K562 (cell line): ENCODE measurements around the gene MAML3. TPM values are rescaled to one million over a fixed set of nuclear protein-coding genes. Genes with fewer than 3 reads are reported as not detected.

ENCODE experiments used
- ATAC-seq: fragments of 200-7000 bp; cut with Tn5 transposase; 3 replicates; pipeline ENCODE4 v1.9.1; 2020; ENCODE audit warnings: moderate library complexity
- BruUV-seq: library from RNA; stranded (reverse); fragments of 400-500 nt; replicated peaks from 2 replicates; lab custom pipeline; 2021; lab: Mats Ljungman, UMichigan
- CTCF ChIA-PET: fragments of 300-600 bp; formaldehyde crosslinking; extraction: SDS; loops from one replicate; lab custom pipeline; 2021; ENCODE audit warnings: low intra/inter-chr PET ratio; lab: Yijun Ruan, JAX
- POLR2A ChIA-PET: fragments of 300-600, 350-650 bp; sonication (Branson Sonifier 250); formaldehyde crosslinking; extraction: SDS; loops from one replicate; lab custom pipeline; 2021; ENCODE audit warnings: antibody characterized with exemption, inconsistent platforms; lab: Yijun Ruan, JAX
- DNase-seq, 4 experiments: peaks; one replicate each; pipeline versions ENCODE4 v3.0.0 to v3.0.0-alpha.2; 2011 to 2018; ENCODE audit warnings: low spot score in 3 of 4, mixed read lengths in 3 of 4; ENCODE audit errors: extremely low read depth in 1 of 4
- FAIRE-seq: peaks from 2 replicates; lab custom pipeline; 2011; peaks lifted over from hg19 to GRCh38; lab: Jason Lieb, UNC
- H2AFZ ChIP-seq: 2 replicates; pipeline ENCODE4 v1.6.0; 2011; ENCODE audit warnings: low read depth, low read length, control low read depth, inconsistent platforms
- H3K27ac ChIP-seq: fragments of 200-600 bp; 3 replicates; pipeline ENCODE4 v1.8.0; 2011; ENCODE audit warnings: low read depth, mild to moderate bottlenecking, control low read depth, inconsistent platforms, low read length, moderate library complexity, mixed read lengths; ENCODE audit errors: extremely low read depth
- H3K27me3 ChIP-seq, 2 experiments: fragments of 300-600 bp in 1 of 2; 2 replicates in 1 of 2; 3 replicates in 1 of 2; pipeline versions ENCODE4 v1.6.0 to v1.8.0; 2011; ENCODE audit warnings: inconsistent platforms in 2 of 2, low read length in 2 of 2, mild to moderate bottlenecking in 1 of 2, mixed read lengths in 1 of 2, moderate library complexity in 1 of 2; ENCODE audit not compliant: control insufficient read depth in 2 of 2, insufficient read depth in 2 of 2
- H3K36me3 ChIP-seq: fragments of 300-600 bp; 3 replicates; pipeline ENCODE4 v1.8.0; 2011; ENCODE audit warnings: mild to moderate bottlenecking, low read length, inconsistent platforms; ENCODE audit not compliant: control insufficient read depth, insufficient read depth
- H3K4me1 ChIP-seq, 2 experiments: fragments of 200-600 bp in 1 of 2; replicated peaks in 1 of 2; 2 replicates in 1 of 2; 3 replicates in 1 of 2; pipeline versions ENCODE4 v1.5.1 to v1.8.0; 2011; ENCODE audit warnings: inconsistent platforms in 2 of 2, low read length in 2 of 2, mild to moderate bottlenecking in 1 of 2, mixed read lengths in 1 of 2, moderate library complexity in 1 of 2; ENCODE audit not compliant: control insufficient read depth in 2 of 2, insufficient read depth in 2 of 2
- H3K4me2 ChIP-seq: 2 replicates; pipeline ENCODE4 v1.6.1; 2011; ENCODE audit warnings: low read length, control low read depth, inconsistent platforms, mixed read lengths; ENCODE audit not compliant: insufficient read depth
- H3K4me3 ChIP-seq: fragments of 200-600 bp; sonication (generic), shearing (Covaris generic); 2 replicates; pipeline ENCODE4 v1.5.1; 2016; ENCODE audit warnings: control low read depth, inconsistent platforms
- H3K79me2 ChIP-seq: fragments of 200-600 bp; 3 replicates; pipeline ENCODE4 v1.8.0; 2011; ENCODE audit warnings: low read length, inconsistent platforms; ENCODE audit not compliant: control insufficient read depth, insufficient read depth
- H3K9ac ChIP-seq, 2 experiments: 2 replicates each; pipeline versions ENCODE4 v1.6.0 to v1.6.1; 2011; ENCODE audit warnings: low read depth in 2 of 2, low read length in 2 of 2, control low read depth in 1 of 2, inconsistent platforms in 1 of 2, mild to moderate bottlenecking in 1 of 2, mixed read lengths in 1 of 2; ENCODE audit not compliant: insufficient read depth in 1 of 2
- H3K9me1 ChIP-seq: one replicate; pipeline ENCODE4 v1.6.0; 2011; ENCODE audit warnings: inconsistent platforms, mild to moderate bottlenecking, low read length, moderate library complexity; ENCODE audit not compliant: control insufficient read depth, insufficient read depth
- H3K9me3 ChIP-seq: replicated peaks from 2 replicates; pipeline ENCODE4 v1.5.1; 2011; ENCODE audit warnings: low read depth, low read length, inconsistent platforms; ENCODE audit not compliant: control insufficient read depth, insufficient read depth
- H4K20me1 ChIP-seq: replicated peaks from 2 replicates; pipeline ENCODE4 v1.6.1; 2011; ENCODE audit warnings: low read length, inconsistent platforms, mixed read lengths; ENCODE audit not compliant: control insufficient read depth, insufficient read depth
- ELF1 ChIP-seq: fragments of 200-800 bp; sonication (Bioruptor generic); IDR thresholded peaks from 2 replicates; pipeline ENCODE4 v1.6.1; 2016; ENCODE audit warnings: missing genetic modification characterization, missing compliant biosample characterization
- GABPA ChIP-seq: fragments of 200-800 bp; sonication (Bioruptor generic); conservative IDR thresholded peaks from 2 replicates; pipeline ENCODE4 v1.6.1; 2016; ENCODE audit warnings: low read depth, missing genetic modification characterization, missing compliant biosample characterization
- HEY1 ChIP-seq: fragments of 250-450 bp; sonication (Bioruptor Pico); IDR thresholded peaks from 2 replicates; pipeline ENCODE4 v1.5.0; 2020; ENCODE audit warnings: mild to moderate bottlenecking, moderate library complexity, borderline replicate concordance
- IRF2 ChIP-seq: sonication (generic); formaldehyde crosslinking; IDR thresholded peaks from 2 replicates; pipeline ENCODE4 v1.8.1; 2022; ENCODE audit warnings: mild to moderate bottlenecking, missing genetic modification reagents
- NRF1 ChIP-seq, 2 experiments: fragments of 450-650 bp; IDR thresholded peaks in 1 of 2; conservative IDR thresholded peaks in 1 of 2; 2 replicates each; pipeline ENCODE4 v1.6.1; 2014; ENCODE audit warnings: mild to moderate bottlenecking in 2 of 2
- PHB ChIP-seq: fragments of 250-450 bp; sonication (Bioruptor Pico); IDR thresholded peaks from 2 replicates; pipeline ENCODE4 v1.5.0; 2021
- PTBP1 ChIP-seq: fragments of 200-400 bp; formaldehyde crosslinking; IDR thresholded peaks from 2 replicates; pipeline ENCODE4 v1.6.1; 2017; ENCODE audit warnings: low read depth, low read length
- RBBP5 ChIP-seq: fragments of 200-600 bp; sonication (generic); IDR thresholded peaks from 2 replicates; pipeline ENCODE4 v1.6.1; 2012; ENCODE audit warnings: borderline replicate concordance, mild to moderate bottlenecking, low read length, control low read depth, inconsistent platforms; ENCODE audit not compliant: insufficient read depth, poor library complexity, severe bottlenecking
- ZC3H11A ChIP-seq: IDR thresholded peaks from 2 replicates; pipeline ENCODE4 v1.6.1; 2012; ENCODE audit warnings: low read depth, low read length, improper control_type of control experiment
- ZKSCAN3 ChIP-seq: fragments of 250-450 bp; sonication (Bioruptor Pico); IDR thresholded peaks from 2 replicates; pipeline ENCODE4 v1.4.0; 2020
- ZNF561 ChIP-seq: fragments of 450-650 bp; formaldehyde crosslinking; conservative IDR thresholded peaks from 2 replicates; pipeline ENCODE4 v1.4.0; 2020; ENCODE audit warnings: mild to moderate bottlenecking, moderate library complexity
- WGBS: fragments of 100-300 bp; shearing (Covaris generic); methylation state at CpG from one replicate; pipeline ENCODE4 v1.1.6; 2016; ENCODE audit warnings: low coverage, mixed read lengths; ENCODE audit not compliant: insufficient coverage; ENCODE audit errors: missing lambda C conversion rate; 5-methylcytosine and 5-hydroxymethylcytosine counted together
- in situ Hi-C: fragments of 300-500 bp; cut with MboI; formaldehyde crosslinking; loops from 4 replicates; pipeline ENCODE4 v1.15.0; 2018; ENCODE audit warnings: inconsistent platforms, mixed read lengths
- intact Hi-C: fragments of 100-400 bp; cut with micrococcal nuclease; formaldehyde crosslinking; loops from 2 replicates; pipeline ENCODE4 v1.14.2; 2022
- polyA plus RNA-seq, 8 experiments: library from polyadenylated mRNA; depleted of rRNA in 4 of 8; stranded (reverse) in 5 of 8; unstranded in 3 of 8; fragments of >200 nt; fragmentation: Nextera tagmentation in 2 of 8; fragmentation: Illumina TruSeq in 1 of 8; extraction: Ambion mirVana in 2 of 8; extraction: Trizol in 1 of 8; gene quantifications; 2 replicates each; pipeline versions ENCODE4 v1.2.1 to v1.2.3, GENCODE V29; 2011 to 2014; ENCODE audit warnings: inconsistent platforms in 1 of 8, missing spikeins in 1 of 8
- total RNA-seq, 7 experiments: library from RNA; depleted of rRNA in 6 of 7; stranded (reverse); fragments of >200 nt in 6 of 7; fragmentation: Illumina TruSeq in 2 of 7; extraction: Trizol in 2 of 7; gene quantifications; 2 replicates each; pipeline versions ENCODE4 v1.2.1 to v1.2.3, GENCODE V29; 2011 to 2021; ENCODE audit warnings: low replicate concordance in 1 of 7

The MAML3 gene
- total and polyA plus RNA-seq, 9 of the 15 experiments (the other 6 are each of a cell fraction or from before 2014, with no cell fraction given) = 0.01 to 0.55 (median 0.25) TPM

DNA sequence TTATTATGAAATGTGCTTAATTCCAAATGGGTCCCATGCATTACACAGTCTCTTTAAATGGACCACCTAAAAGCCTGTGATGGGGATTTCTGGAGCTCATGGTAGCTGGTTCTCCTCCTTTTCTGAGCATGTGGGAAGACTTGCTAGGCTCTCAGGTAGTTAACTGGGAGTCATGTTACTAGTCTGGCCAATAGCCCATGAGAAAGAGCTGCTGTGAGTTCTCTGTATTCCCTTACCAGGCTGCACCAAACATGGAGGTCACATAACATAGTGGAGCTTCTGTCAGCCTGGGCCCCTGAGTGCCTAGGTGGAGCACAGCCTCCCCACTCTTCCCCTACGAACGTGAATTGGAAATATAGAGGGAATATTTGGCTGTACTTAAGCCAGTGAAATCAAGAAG lies 198.4 kb downstream of the MAML3 start:
- Histone ChIP-seq H3K27me3 (peaks cover 0 to 4% of the 10 kb centered on the region in 2 experiments; a peak in 2 of 5 replicates), H3K9ac (no peak overlapping the region), H3K9me3 (no peaks in the 10 kb centered on the region), H3K4me2 (no peak overlapping the region), H3K36me3 (no peaks in the 10 kb centered on the region), H3K9me1 (no peaks in the 10 kb centered on the region), H3K4me3 (no peak overlapping the region), H2AFZ (no peak overlapping the region), H4K20me1 (no peaks in the 10 kb centered on the region), H3K79me2 (no peaks in the 10 kb centered on the region), H3K4me1 (no peaks in the 10 kb centered on the region), H3K27ac (no peak overlapping the region)
- in situ Hi-C loops = no loop called here
- ChIA-PET POLR2A (no interaction called here), CTCF (no interaction called here)
- intact Hi-C loops = no loop called here
- DNase-seq = no peak
- no peak for ATAC-seq
- TF ChIP-seq PHB (no peak), ZKSCAN3 (CRISPR knock-in tag) (no peak), ELF1 (tag) (no peak), IRF2 (CRISPR knock-in tag) (no peak), HEY1 (no peak), ZC3H11A (no peak), GABPA (tag) (no peak)
- no peak for FAIRE-seq
- 0% methylated on average over 2 of the region's 2 CpGs for WGBS
- no TSS peak for BruUV-seq

DNA sequence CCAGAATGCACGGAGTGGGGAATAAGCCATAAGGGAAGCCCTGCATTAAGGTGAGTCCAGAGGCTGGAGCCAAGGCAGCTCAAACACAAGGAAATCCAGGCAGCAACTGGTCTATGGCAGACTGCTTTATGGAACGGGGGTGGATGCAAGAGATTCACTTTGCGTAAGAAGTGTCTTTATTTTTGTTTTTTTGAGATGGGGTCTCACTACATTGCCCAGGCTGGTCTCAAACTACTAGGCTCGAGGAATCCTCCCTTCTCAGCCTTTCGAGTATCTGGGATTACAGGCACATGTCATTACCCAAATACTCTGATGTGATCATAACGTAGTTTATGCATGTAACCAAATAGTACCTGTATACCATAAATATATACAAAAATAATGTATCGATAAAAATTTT lies 199.5 kb downstream of the MAML3 start:
- CTCF ChIA-PET = no interaction called here
- Histone ChIP-seq H3K27me3 (peaks cover 0 to 4% of the 10 kb centered on the region in 2 experiments; a peak in 2 of 5 replicates), H3K9me3 (no peaks in the 10 kb centered on the region), H3K27ac (no peak overlapping the region), H4K20me1 (no peaks in the 10 kb centered on the region), H3K9ac (no peak overlapping the region), H2AFZ (no peak overlapping the region), H3K79me2 (no peaks in the 10 kb centered on the region), H3K4me1 (no peaks in the 10 kb centered on the region), H3K9me1 (no peaks in the 10 kb centered on the region), H3K36me3 (no peaks in the 10 kb centered on the region), H3K4me2 (no peak overlapping the region), H3K4me3 (no peak overlapping the region)
- no peak for DNase-seq
- no TSS peak for BruUV-seq
- in situ Hi-C loops = no loop called here
- POLR2A ChIA-PET = no interaction called here
- no peak for FAIRE-seq
- TF ChIP-seq ZNF561 (CRISPR knock-in tag) (no peak), PTBP1 (no peak), NRF1 (conservative IDR thresholded peaks at IDR 0.05 in 1 of 2, IDR thresholded peaks at IDR 0.05 in 1 of 2) (no peak), RBBP5 (no peak)
- WGBS = 1% methylated on average over 7 of the region's 7 CpGs
- intact Hi-C loops = no loop called here
- no peak for ATAC-seq
